EL (cell line): ENCODE results near the gene KREMEN1.

ENCODE experiments used
- DNase-seq: peaks from one replicate; pipeline ENCODE4 v3.0.0-alpha.2; 2016

KREMEN1 gene

DNA sequence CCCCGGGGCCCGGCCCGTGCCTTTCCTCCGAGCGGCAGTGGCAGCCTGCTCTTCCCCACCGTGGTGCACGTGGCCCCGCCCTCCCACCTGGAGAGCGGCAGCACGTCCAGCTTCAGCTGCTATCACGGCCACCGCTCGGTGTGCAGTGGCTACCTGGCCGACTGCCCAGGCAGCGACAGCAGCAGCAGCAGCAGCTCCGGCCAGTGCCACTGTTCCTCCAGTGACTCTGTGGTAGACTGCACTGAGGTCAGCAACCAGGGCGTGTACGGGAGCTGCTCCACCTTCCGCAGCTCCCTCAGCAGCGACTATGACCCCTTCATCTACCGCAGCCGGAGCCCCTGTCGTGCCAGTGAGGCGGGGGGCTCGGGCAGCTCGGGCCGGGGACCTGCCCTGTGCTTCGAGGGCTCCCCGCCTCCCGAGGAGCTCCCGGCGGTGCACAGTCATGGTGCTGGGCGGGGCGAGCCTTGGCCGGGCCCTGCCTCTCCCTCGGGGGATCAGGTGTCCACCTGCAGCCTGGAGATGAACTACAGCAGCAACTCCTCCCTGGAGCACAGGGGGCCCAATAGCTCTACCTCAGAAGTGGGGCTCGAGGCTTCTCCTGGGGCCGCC lies 23.1 kb upstream of the KREMEN1 start:
- DNase-seq: no peak

DNA sequence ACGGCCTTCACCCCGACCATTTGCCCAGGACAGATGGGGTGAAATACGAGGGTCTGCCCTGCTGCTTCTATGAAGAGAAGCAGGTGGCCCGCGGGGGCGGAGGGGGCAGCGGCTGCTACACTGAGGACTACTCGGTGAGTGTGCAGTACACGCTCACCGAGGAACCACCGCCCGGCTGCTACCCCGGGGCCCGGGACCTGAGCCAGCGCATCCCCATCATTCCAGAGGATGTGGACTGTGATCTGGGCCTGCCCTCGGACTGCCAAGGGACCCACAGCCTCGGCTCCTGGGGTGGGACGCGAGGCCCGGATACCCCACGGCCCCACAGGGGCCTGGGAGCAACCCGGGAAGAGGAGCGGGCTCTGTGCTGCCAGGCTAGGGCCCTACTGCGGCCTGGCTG lies 22.4 kb upstream of the KREMEN1 start:
- DNase-seq: no peak

DNA sequence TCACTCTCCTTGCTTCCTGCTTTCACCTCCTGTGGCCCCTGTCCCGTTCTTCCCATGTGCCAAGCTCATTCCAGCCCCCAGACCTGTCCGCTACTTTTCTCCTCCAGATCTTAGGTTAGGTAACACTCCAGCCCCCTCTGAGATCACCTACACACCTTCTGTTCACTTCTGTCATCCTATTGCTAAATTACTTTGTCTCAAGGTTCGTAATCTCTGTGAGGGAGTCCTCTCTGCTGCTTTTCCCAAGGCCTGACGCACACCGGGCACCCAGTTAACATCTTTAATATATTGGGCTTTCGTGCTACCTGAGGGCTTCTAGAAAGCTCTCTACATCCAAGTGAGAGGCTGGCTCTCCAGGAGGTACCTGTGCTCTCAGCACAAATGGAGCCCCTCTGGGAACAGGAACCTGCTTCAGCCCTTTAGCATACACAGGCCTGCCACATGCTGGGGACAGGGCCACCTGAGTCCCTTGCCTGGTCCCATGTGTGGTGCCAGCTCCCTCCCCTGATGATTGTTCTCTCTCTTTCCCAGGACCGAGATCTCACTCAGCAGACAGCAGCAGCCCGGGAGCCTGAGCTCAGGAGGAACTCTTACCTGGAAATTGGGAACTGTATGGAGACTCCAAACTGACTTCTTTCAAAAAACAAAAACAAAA lies 19.7 kb upstream of the KREMEN1 start:
- no peak for DNase-seq

DNA sequence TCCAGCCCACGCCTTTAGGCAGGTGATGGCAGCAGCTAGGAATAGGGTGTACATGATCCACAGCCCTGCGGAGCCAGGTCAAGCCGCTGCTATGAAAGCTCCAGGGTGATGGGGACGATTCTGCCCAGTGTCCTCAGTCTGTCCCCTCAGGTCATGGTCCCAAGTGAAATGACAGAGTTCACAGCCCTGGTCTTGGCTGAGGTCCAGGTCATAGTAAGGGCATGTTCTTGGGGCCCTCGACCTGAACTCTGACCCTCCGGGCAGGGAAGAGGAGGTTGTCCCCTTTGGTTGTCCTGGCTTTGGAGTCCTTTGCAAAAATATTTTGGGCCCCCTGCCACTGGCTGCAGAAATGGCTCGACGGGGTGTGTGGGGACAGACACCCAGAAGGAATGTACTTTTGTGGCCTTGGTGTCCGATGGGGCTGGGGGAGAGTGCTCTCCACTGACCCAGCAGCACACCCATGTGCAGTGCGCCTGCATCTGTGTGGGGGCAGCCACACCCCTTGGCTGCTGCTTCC lies 18.5 kb upstream of the KREMEN1 start:
- DNase-seq: no peak

DNA sequence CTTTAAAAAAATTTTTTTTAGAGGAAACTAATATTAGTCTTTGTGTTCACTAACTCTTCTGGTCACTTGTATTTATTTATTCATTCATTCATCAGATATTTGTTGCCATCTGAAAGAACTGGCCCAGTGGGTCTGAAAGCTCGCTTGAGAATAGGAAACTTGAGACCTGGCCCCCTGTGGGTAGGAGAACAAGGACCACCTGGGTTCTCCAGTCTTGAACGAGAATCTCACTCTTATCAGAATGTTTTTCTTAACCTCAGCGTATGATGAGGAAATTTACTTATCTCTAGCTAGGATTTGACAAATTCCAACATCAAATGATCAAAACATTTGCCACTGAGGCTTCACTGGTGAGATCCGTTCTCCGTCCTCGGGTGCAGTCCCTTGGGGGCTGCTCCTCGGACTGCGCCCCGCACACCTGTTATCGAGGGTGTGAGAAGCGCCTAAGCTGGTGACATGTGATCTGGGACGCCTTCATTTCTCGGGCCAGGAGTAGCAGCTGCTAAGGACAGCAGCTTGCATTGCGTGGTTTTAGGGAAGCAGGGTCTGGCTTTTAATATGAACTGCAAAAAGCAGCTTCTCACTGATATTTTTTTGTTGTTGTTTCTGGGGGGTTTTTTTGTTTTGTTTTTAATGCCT lies 17.5 kb upstream of the KREMEN1 start:
- no peak for DNase-seq

DNA sequence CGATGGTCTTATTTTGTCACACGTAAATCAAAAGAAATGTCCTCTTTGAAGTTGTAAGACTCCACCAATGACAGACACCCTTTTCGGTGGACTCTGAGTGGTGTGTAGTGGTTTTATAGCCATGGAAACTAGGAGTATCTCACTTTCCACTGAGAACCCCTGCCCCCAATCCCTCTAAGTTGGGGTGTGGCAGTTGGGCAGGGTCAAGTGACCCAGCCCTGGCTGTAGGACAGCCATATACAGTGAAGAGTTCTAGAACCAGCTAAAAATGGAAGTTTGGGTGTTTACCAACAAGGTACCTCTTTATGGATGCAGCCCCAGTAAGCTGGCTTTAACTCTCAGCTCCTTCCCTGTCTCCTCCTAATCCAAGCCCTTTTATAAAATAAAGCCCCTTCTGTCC lies 16.4 kb upstream of the KREMEN1 start:
- no peak for DNase-seq

DNA sequence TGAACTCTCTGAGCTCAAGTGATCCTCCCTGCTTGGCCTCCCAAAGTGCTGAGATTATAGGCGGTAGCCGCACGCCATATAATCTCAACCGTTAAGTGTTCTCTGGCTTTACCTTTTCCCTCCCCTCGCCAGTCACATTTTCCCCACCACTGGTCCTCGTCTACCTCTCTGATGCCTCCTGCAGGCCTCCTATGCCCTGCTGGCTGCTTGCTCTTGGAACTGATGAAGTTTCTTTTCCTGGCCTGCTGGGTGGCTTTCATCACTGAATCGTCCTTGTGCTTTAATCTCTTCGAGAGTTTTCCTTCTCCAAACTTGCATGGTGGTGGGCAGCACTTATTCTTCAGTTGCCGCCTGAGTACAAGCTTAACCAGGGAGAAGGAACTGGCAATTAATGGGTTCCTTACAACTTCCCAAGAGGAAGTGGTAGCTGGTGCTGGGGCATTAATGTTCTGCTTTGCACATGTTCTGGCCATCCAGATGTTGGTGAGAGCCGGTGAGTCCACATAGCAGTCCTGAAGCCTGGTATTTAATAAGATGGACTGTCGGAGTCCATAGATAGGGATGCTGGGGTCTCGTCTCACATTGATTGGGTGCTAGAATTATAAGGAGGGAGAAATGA lies 12.5 kb upstream of the KREMEN1 start:
- no peak for DNase-seq

DNA sequence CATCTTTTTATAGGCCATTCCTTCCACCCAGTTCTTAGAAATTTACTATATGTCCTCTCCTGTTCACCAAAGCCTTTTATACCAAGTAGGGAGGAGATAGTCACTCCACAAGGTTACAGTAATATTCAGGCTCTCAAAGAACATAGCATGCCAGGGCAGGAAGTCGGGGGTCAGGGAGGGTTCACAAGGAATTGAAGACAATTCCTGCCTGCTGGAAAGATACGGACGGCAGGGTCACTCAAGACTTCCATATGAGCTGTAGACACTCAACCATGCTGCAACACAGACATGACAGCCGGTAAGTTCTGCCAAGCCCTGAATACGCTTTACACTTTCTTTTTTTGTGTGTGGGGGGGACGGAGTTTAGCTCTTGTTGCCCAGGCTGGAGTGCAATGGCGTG lies 11.9 kb upstream of the KREMEN1 start:
- no peak for DNase-seq

DNA sequence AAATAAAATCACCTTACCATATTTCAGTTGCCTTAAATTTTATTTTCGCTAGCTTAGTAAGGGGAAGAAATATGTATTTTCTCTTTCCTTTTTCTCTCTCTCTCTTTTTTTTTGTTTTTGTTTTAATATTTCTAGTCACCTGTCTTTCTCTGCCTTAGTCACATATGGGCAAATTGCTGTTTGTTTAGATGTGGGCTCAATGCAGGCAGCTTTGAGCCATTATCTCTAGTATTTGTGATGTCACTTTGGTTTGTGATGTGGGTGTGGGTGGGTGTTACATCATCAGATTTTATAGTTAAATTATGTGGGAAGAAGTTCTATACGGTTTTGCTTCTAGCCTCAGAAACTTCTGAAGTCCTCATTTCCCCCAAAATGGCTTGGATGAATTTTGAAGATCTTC lies 11.1 kb upstream of the KREMEN1 start, which contains the start of gene C22orf31:
C22orf31 (minus strand) TSS at position 59 of the 400 bp plus-strand sequence; CDS start at position 20, 39 bp downstream.
- DNase-seq: no peak

DNA sequence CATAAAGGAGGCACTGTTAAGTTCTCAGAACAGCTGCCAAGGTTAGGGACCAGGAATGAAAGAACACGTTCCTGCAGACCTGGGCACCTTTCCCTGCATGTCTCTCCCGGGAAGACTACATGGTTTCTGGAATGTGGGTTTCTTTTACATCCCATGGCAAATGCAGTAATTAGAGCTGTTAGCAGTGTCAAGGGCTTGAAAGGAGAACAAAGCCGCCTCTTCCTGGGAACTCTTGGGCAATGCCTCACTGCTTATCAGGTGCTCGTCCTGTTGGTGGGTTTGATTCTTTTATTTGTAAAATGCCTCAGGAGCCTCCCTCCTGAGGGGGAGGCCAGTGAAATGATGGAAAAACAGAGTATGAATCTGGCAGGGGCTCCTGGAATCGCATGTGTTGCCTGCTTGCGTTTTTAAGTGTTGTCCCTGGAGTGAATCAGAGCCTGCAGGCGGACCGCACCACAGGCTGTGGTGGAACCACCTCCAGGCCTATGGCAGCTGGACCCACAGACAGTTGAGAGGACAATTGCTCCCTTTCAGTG lies 10.5 kb upstream of the KREMEN1 start:
- no peak for DNase-seq

DNA sequence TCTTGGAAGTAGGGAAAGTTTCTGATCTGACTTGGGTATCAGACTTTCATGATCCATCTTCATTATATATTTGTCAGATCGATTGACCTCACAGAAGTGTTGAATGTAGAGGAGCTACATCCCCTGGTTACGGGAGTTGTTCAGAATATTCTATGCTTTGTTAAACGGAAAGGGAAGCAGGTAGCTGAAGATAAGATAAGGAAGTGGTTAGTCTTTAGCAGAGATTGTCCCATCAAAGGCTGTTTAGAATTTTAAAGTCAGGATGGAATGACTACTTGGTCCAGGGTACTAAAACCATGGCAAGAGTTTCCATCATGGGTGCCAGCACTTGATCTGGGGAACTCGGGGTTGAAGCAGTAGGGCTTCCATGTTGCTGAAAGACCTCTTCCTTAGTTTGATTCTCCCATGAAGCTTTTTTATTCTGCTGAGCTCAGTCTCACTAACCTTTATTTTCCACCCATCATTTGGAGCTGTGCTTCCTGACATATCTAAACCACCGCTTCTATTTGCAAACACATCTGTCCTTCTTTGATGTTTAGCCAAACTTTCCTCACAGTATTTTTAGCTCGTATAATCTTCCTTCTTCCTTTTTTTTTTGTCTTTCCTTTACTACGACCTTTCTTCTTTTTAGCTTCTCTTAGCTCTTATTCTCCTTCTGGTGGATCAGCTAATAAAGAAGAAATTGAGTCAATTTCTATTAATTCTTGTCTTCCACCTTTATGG lies 7.2 kb upstream of the KREMEN1 start:
- DNase-seq: no peak

DNA sequence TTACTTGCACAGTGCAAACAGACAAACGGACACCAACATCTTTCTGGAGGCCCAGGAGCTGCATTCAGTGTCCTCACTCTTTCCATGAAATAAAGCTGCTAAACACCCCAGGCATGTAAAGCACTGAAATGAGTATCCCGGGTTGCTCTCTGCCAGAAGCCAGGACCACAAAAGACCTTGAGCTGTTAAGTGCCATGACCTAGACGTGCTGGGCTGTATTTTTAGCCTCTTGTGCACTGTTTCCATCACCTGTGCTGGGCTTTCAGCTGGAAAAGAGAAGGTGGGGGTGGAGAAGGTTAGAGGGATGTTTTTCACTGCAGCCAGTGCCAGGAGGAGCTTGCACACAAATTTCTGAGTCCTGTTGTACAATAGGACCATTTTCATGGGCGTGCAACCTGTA lies 3.4 kb upstream of the KREMEN1 start:
- DNase-seq: no peak

DNA sequence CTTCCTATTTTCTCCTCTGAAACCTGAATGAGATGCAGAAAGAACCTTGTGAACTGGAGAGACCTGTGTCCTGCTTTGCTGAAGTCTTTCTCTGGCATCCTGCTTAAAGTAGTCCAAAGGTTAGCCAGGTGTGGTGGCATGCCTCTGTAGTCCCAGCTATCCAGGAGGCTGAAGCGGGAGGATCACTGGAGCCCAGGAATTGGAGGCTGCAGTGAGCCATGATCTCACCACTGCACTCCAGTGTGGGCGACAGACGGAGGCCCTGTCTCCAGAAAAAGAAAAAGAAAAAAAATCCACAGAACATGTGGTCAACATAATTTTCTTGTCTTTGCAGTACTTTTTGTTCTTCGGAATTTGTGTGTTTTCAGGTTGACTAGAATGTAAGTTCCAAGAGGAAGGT lies 2.3 kb upstream of the KREMEN1 start:
- DNase-seq: no peak

DNA sequence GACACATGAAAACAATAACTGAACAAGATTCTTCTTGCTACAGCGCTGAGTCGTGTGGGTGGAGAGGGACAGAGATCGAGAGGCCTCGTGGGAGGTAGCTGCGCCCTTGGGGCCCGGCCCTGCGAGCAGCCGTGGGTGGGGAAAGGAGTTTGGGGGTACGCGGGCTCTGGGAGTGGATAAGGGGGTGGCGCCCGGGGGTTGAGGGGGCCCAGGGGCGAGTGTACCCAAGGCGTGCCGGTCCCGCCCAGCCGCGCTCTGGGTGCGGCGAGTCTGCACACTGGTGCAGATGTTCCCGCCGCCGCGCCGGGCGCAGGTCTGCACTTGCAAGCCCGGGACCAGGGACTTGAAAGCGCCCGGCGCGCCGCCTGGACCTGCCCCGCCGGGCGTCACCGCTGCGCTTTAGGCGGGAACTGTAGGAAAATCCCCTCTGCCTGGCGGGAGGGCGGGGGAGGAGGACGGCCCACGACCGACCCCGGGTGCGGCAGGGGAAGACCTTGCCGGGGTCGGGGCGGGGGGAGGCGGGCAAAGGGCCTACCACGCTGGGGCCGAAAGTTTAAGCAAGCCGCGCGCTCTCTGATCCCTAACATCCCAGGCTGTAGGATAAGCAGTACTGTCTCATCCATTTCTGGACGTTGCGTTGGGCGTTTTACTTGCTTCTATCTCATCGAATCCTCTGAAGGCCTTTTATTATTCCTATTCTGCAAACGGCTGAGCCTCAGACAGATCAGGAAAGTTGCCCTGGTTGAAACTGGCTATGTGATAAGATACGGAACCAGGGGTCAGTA lies 1.4 kb upstream of the KREMEN1 start:
- peak; percentile 52 for DNase-seq

DNA sequence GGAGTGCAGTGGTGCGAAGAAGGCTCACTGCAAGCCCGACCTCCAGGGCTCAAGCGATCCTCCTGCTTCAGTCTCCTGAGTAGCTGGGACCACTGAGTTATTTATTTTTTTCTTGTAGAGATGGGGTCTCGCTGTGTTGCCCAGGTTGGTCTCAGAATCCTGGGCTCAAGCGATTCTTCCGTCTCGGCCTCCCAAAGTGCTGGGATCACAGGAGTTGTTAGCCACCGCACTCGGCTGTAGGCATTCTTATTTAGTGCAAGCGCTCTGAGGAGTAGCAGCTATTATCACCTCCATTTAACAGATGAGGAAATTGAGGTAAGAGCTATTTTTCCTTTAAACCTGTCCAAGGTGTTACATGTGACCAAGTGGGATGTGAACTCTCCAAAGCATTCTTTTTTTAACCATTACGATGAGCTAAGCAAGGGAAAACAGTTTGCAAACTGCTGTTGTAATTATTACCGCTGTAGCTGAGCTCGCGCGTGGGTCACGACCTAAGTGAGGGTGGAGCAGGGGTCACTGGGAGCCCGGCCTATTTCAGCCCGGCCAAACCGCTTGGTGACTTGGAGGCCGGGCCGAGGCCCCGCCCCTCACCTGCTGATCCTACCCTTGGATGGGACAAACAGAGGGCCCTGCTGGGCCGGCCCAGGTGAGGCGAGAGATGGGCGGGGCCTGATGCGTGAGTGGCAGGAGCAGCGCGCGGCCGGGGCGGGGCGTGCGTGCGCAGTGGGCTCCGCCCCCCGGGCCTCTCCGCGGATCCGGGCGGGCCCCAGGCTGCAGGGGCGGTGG lies 449 bp upstream of the KREMEN1 start:
- peak; percentile 75 for DNase-seq

DNA sequence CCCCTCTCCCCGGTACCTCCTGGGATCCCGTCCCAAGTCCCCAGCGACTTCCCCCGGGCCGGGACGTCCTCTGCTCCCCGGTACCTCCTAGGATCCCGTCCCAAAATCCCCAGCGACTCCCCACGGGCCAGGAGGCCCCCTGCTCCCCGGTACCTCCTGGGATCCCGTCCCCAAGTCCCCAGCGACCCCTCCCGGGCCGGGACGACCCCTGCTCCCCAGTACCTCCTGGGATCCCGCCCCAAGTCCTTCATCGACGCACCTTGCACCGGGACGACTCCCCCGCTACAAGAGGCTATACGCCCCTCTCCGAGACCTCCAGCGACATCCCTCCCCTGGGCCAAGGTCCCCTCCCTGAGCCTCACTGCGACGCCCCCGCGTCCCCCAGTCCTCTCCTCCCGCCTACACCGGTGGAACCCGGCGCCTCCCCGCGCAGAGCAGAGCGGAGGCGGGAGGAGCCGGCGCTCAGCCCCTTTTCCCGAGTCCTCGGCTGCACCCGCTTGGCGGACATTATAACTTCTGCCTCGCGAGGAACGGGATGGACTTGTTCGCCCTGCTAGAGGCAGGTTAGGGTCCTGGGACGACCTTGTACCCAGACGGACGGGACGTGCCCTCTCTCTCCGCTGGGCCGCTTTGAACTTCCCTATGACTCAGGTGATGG lies 912 bp downstream of the KREMEN1 start:
- peak; percentile 21 for DNase-seq

DNA sequence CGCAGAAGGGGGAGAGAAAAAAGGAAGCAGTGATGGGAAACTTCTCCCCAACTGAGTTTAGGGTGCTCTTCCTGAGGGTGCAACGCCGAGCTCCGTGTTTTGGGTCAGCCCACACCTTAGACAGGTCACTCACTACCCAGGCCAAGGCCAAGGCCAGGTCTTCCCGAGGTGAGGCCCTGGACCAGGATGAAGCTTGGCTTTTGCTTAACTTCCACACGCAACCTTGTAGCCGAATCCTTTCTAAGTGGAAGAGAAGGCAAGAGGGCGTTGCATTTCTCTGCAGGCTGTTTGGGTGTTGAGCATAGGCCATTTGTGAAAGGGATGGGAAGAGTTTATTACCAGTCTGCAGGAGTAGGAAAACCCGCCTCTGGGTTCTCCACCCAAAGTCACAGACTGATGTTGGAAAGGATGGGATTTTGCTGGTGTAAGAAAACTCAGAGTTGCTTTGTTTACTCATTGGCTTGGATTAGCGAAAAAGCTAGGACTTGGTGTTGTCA lies 1.5 kb downstream of the KREMEN1 start:
- no peak for DNase-seq

DNA sequence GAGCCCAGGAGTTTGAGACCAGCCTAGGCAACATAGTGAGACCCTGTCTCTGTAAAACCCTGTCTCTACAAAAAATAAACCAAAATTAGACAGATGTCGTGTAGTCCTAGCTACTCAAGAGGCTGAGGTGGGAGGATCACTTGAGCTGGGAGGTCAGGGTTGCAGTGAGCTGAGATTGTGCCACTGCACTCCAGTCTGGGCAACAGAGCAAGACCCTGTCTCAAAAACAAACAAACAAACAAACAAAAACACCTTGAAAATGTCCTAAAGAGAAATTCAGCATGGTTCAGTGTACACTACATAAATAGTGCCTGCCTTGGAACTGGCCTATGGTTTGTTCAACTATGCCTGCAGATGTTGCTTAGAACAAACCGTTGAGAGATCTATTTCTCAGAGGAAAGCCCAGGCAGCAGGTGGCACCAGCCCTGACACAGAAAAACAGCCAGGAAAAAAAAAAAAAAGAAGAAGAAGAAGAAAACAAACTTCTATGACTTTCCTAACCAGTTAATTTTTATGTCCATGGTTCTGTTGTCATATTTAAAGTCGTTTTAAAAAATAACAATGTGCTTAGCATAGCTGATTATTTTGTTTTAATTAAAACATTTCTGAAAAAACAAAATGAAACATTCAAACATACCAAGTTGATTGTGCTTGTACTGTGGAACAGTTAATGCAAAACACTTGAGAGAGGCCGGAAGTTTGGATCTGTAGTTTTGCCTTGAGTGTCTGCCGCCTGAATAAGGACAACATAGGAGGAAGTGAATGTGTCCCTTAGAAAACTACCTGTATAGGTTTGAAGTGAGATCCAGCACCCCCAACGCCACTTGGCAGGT lies 5.4 kb downstream of the KREMEN1 start:
- DNase-seq: no peak

DNA sequence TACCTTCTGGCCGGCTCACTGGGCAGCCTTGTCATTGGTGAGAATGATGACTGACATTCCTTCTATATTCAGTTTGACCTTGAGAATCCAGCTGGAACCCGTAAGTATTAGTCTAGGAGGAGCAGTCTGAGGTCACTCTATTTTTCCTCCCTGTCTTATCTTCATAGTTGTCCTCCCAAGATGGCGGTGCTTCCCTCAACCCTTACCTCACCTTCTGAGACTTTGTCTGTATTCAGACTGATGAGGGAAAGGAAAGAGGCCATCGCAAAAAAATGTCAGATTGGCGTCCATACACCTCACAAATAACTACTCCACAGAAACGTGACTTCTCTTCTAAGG lies 6.0 kb downstream of the KREMEN1 start:
- no peak for DNase-seq
